NB4 (cell line): ENCODE data around the gene HNF1A.

ENCODE experiments used
- POLR2A ChIP-seq: IDR thresholded peaks from 2 replicates; pipeline ENCODE4 v1.6.1; 2011; ENCODE audit warnings: mild to moderate bottlenecking; ENCODE audit not compliant: insufficient read length; ENCODE audit errors: extremely low read depth
- TF ChIP-seq, protein P1 (sequence below): IDR thresholded peaks from one replicate; pipeline ENCODE4 v1.5.1; 2012; ENCODE audit warnings: low read depth, low read length

DNA sequence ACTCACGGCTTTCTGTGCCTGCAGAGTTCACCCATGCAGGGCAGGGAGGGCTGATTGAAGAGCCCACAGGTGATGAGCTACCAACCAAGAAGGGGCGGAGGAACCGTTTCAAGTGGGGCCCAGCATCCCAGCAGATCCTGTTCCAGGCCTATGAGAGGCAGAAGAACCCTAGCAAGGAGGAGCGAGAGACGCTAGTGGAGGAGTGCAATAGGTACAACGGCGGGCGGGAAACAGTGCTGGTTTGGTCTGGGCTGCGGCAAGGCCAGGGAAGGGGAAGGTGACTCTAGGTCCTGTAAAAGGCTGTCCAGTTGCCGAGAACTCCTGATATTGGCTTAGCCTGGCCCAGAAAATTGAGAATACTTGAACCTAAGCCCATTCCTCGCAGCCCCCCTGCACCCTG, 15.2 kb downstream of the HNF1A start:
- TF ChIP-seq, protein P1, sequence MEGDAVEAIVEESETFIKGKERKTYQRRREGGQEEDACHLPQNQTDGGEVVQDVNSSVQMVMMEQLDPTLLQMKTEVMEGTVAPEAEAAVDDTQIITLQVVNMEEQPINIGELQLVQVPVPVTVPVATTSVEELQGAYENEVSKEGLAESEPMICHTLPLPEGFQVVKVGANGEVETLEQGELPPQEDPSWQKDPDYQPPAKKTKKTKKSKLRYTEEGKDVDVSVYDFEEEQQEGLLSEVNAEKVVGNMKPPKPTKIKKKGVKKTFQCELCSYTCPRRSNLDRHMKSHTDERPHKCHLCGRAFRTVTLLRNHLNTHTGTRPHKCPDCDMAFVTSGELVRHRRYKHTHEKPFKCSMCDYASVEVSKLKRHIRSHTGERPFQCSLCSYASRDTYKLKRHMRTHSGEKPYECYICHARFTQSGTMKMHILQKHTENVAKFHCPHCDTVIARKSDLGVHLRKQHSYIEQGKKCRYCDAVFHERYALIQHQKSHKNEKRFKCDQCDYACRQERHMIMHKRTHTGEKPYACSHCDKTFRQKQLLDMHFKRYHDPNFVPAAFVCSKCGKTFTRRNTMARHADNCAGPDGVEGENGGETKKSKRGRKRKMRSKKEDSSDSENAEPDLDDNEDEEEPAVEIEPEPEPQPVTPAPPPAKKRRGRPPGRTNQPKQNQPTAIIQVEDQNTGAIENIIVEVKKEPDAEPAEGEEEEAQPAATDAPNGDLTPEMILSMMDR, result no peak
- no peak for TF ChIP-seq POLR2A
